GM12801 (cell line): ENCODE measurements around the gene NSFL1C.

Experiments used
- TF ChIP-seq, protein P1 (sequence below): IDR thresholded peaks from one replicate; pipeline ENCODE4 v1.5.1; 2011; ENCODE audit warnings: control low read depth; ENCODE audit not compliant: insufficient read length; ENCODE audit errors: extremely low read depth

NSFL1C gene

DNA sequence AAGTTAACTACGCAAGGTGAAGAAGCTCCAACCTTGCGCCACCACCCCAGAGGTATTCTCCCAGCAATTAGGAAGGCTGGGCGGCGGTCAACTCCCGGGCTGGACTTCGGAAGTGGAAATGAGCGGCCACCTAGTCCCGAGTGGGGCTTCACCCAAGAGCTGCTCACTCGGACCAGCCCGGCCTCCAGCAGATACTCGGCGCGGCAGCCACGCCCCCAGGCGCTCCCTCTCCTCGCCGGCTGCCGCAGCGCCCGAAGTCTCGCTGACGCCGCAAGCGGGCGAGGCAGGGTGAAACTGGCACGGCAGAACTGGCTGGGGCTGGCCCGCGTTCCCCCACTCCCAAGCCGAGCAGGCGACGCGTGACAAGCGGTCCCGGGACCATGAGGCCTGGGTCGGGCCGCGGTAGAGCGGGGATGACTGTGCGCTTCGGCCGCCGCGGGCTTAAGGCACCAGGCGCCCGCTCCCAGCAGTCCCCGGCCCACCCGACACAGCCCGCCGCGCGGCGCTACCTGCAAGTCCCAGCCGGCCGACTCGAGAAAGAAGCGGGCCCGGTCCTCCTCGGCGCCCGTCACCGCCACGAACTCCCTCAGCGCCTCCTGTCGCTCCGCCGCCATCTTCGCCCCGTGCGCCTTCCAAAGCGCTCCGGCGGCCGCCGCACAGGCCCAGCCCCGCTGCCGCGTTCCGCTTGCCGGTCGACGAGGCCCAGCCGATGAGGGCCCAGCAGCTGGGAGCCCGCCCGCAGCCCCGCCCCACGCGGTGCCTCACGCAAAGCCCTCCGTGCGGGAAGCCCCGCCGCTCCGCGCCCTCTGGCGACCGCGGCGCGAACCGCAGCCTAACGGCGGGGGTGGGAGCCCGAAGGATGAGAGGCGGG is at the start of gene NSFL1C:
TSS of gene NSFL1C (minus strand) at position 639 of the 871 bp plus-strand sequence. CDS start at position 614, 25 bp downstream.
- TF ChIP-seq, protein P1, sequence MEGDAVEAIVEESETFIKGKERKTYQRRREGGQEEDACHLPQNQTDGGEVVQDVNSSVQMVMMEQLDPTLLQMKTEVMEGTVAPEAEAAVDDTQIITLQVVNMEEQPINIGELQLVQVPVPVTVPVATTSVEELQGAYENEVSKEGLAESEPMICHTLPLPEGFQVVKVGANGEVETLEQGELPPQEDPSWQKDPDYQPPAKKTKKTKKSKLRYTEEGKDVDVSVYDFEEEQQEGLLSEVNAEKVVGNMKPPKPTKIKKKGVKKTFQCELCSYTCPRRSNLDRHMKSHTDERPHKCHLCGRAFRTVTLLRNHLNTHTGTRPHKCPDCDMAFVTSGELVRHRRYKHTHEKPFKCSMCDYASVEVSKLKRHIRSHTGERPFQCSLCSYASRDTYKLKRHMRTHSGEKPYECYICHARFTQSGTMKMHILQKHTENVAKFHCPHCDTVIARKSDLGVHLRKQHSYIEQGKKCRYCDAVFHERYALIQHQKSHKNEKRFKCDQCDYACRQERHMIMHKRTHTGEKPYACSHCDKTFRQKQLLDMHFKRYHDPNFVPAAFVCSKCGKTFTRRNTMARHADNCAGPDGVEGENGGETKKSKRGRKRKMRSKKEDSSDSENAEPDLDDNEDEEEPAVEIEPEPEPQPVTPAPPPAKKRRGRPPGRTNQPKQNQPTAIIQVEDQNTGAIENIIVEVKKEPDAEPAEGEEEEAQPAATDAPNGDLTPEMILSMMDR: peak; percentile 16

DNA sequence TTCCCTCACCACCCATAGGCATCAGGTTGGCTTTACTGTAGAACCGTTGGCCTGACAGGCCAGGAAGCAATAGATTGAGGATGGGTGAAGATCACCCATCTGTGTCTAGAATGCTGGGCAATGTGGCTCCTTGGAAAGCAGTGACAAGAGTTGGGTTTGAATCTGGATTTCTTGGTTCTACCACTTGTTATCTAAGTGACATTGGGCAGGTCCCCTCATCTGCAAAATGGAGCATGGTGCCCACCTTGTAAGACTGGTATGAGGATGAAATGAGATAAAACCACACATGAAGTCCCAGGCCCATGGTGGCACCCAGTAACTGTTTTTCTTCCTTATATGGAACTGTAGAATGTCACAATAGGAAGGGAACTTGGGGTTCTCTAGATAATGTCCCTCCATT is 47.2 kb upstream of the NSFL1C start:
- TF ChIP-seq, protein P1: no peak

DNA sequence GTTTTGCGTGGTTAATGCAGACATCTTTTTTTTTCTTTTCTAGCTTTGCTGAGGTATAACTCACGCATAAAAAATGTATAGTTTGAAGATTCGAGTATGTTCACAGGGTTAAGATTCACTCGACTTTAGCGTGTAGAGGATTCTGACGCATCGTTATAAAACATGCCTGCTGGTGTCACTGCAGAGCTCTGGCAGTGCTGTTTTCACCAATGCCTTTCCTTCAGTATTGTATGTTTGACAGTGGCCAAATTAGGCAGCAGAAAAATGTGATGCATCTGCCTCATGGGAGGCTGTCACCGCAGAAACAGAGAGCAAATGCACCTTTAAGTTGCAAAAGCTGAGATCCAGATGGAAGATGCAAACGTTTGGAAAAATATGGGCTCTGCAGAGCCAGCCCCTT is 42.6 kb upstream of the NSFL1C start:
- TF ChIP-seq, protein P1: no peak

DNA sequence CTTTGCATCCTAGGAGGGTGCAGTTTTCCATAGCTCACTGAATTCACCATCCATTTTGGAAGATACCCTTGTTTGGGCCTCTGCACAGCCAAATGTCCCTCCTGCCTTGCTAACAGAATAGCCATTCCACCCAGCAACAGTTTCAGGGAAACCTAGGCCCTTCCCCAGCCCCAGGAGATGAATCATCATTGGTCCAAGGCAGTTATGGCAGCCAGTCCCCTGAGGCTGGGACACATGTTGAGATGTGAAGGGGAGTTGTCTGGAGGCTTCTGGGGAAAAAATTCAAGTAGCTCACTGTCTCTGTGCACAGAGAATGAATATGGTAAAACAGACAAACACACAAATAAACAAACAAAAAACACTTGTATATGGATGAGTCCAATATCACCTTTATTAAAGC is 41.9 kb upstream of the NSFL1C start:
- TF ChIP-seq, protein P1: no peak

GRCh38 chr20:1507276-1507675 is 40.6 kb upstream of the NSFL1C start:
- TF ChIP-seq, protein P1: no peak

DNA sequence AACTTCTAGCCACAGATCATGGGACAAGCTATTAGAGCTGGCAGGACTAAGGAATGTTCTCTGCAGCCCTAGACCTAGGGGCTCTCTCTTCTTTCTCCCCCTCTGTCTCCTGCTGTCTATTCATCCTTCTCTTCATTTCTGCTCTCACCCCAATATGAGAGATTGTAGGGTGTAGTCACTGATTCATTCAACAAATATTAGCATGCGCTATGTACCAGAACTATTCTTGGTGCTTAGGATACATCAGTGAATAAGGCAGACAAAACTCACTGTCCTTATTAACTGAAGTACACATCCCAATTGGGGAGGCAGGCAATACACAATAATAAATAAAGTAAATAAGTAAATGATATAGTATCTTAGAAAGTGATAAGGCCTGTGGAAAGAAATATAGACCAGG is 39.2 kb upstream of the NSFL1C start:
- TF ChIP-seq, protein P1: no peak

GRCh38 chr20:1505361-1505760 is 38.7 kb upstream of the NSFL1C start:
- TF ChIP-seq, protein P1: no peak
